DND-41 (cell line): ENCODE data around the gene ACVRL1.

Experiments used
- ATAC-seq: fragments of 200-7000 bp; cut with Tn5 transposase; 3 replicates; pipeline ENCODE4 v1.9.1; 2021; ENCODE audit warnings: low read depth; ENCODE audit not compliant: insufficient read depth
- DNase-seq: peaks from one replicate; pipeline ENCODE4 v3.0.0-alpha.2; 2020
- H2AFZ ChIP-seq: 2 replicates; pipeline ENCODE4 v1.6.0; 2012; ENCODE audit warnings: low read depth, low read length
- H3K27ac ChIP-seq: 2 replicates; pipeline ENCODE4 v1.5.1; 2012; ENCODE audit warnings: low read length, inconsistent platforms
- H3K27me3 ChIP-seq: fragments of 200-600 bp; sonication (generic); 2 replicates; pipeline ENCODE4 v1.6.0; 2012; ENCODE audit warnings: low read length, mild to moderate bottlenecking, inconsistent platforms; ENCODE audit not compliant: insufficient read depth, poor library complexity
- H3K36me3 ChIP-seq: 2 replicates; pipeline ENCODE4 v1.5.1; 2012; ENCODE audit warnings: low read length, inconsistent platforms; ENCODE audit not compliant: insufficient read depth
- H3K4me1 ChIP-seq: 2 replicates; pipeline ENCODE4 v1.5.1; 2012; ENCODE audit warnings: mild to moderate bottlenecking, low read length; ENCODE audit not compliant: insufficient read depth
- H3K4me2 ChIP-seq: 2 replicates; pipeline ENCODE4 v1.6.0; 2012; ENCODE audit warnings: mild to moderate bottlenecking, moderate library complexity, low read length, inconsistent platforms; ENCODE audit not compliant: insufficient read depth
- H3K4me3 ChIP-seq, 2 experiments: fragments of 200-600 bp in 1 of 2; shearing (Covaris generic) in 1 of 2; 2 replicates each; pipeline ENCODE4 v1.5.1; 2012 to 2016; ENCODE audit warnings: inconsistent platforms in 2 of 2, low read length in 2 of 2, mild to moderate bottlenecking in 2 of 2, low read depth in 1 of 2, moderate library complexity in 1 of 2
- H3K79me2 ChIP-seq: 2 replicates; pipeline ENCODE4 v1.6.0; 2012; ENCODE audit warnings: low read length, inconsistent platforms; ENCODE audit not compliant: insufficient read depth
- H3K9ac ChIP-seq: 2 replicates; pipeline ENCODE4 v1.6.0; 2012; ENCODE audit warnings: low read depth, mild to moderate bottlenecking, inconsistent platforms, low read length, moderate library complexity
- H3K9me3 ChIP-seq: 2 replicates; pipeline ENCODE4 v1.5.1; 2012; ENCODE audit warnings: low read length, moderate library complexity, mild to moderate bottlenecking, inconsistent platforms; ENCODE audit not compliant: insufficient read depth, severe bottlenecking
- H4K20me1 ChIP-seq: 2 replicates; pipeline ENCODE4 v1.6.0; 2012; ENCODE audit warnings: low read length; ENCODE audit not compliant: insufficient read depth
- EZH2 ChIP-seq: IDR thresholded peaks from 3 replicates; pipeline ENCODE4 v1.6.1; 2012; ENCODE audit warnings: borderline replicate concordance, low read depth, mild to moderate bottlenecking, moderate library complexity, low read length, inconsistent platforms; ENCODE audit not compliant: severe bottlenecking
- TF ChIP-seq, protein P1 (sequence below): IDR thresholded peaks from 2 replicates; pipeline ENCODE4 v1.5.1; 2012; ENCODE audit warnings: borderline replicate concordance, low read length, moderate library complexity, mild to moderate bottlenecking; ENCODE audit not compliant: poor library complexity, severe bottlenecking; ENCODE audit errors: extremely low read depth

ACVRL1 gene

DNA sequence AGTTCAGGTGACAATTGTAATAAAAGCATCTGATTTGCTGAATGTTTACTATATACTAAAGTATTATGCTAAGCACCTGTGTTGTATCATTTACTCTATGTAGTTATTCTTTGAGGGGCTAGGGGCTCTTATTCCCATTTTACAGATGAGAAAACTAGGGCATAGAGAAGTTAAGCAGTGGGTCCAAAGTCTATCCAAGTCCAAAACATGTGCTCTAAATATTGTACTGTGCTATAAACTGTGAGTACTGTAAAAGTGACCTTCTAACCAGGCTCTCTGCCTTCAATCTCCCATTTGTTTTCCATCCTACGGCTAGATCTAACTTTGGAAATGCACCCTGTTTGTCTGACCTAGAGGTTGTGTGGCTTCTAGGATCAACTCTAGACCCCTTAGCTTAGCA, 53.2 kb downstream of the ACVRL1 start:
- Histone ChIP-seq H3K9me3 (no peaks in the 10 kb centered on the region), H3K27me3 (no peaks in the 10 kb centered on the region), H3K4me1 (no peaks in the 10 kb centered on the region), H3K27ac (no peak overlapping the region), H3K36me3 (0 out of 2 replicates have a peak, but pooled peaks cover 6% of the 10 kb centered on the region), H3K4me3 (no peak overlapping the region), H3K79me2 (peaks cover 71% of the 10 kb centered on the region), H3K4me2 (no peak overlapping the region), H3K9ac (no peak overlapping the region), H2AFZ (no peak overlapping the region), H4K20me1 (peaks cover 18% of the 10 kb centered on the region; the same call in 1 of the 2 replicates)
- TF ChIP-seq, protein P1, sequence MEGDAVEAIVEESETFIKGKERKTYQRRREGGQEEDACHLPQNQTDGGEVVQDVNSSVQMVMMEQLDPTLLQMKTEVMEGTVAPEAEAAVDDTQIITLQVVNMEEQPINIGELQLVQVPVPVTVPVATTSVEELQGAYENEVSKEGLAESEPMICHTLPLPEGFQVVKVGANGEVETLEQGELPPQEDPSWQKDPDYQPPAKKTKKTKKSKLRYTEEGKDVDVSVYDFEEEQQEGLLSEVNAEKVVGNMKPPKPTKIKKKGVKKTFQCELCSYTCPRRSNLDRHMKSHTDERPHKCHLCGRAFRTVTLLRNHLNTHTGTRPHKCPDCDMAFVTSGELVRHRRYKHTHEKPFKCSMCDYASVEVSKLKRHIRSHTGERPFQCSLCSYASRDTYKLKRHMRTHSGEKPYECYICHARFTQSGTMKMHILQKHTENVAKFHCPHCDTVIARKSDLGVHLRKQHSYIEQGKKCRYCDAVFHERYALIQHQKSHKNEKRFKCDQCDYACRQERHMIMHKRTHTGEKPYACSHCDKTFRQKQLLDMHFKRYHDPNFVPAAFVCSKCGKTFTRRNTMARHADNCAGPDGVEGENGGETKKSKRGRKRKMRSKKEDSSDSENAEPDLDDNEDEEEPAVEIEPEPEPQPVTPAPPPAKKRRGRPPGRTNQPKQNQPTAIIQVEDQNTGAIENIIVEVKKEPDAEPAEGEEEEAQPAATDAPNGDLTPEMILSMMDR: no peak
- no peak for TF ChIP-seq EZH2
- ATAC-seq (no peak), DNase-seq (no peak)

DNA sequence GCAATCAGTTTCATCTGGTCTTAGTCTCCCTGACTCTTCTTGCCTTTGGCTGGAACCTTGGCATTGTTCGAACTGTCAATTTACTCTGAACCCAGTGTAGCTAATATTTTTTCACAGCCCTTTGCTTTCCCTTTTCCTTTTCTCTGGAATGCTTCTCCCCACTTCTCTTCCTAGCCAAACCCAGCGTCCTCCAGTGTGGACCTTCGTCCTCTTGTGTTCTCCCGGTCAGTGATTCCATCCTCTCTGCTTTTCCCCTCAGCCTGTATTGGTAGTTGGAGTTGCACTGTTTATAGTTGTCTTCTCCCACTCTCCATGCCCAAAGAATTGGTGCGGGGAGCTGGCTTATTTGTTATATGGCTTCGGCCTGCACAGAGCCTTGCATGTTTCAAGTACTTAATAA, 53.6 kb downstream of the ACVRL1 start:
- Histone ChIP-seq H3K4me1 (no peaks in the 10 kb centered on the region), H3K9ac (no peak overlapping the region), H3K27me3 (no peaks in the 10 kb centered on the region), H4K20me1 (peaks cover 17% of the 10 kb centered on the region; the same call in 1 of the 2 replicates), H3K36me3 (0 out of 2 replicates have a peak, but pooled peaks cover 6% of the 10 kb centered on the region), H3K4me2 (no peak overlapping the region), H3K9me3 (no peaks in the 10 kb centered on the region), H3K4me3 (no peak overlapping the region), H3K79me2 (peaks cover 71% of the 10 kb centered on the region), H2AFZ (no peak overlapping the region), H3K27ac (no peak overlapping the region)
- no peak for DNase-seq
- TF ChIP-seq, protein P1: no peak
- no peak for TF ChIP-seq EZH2
- ATAC-seq: no peak

DNA sequence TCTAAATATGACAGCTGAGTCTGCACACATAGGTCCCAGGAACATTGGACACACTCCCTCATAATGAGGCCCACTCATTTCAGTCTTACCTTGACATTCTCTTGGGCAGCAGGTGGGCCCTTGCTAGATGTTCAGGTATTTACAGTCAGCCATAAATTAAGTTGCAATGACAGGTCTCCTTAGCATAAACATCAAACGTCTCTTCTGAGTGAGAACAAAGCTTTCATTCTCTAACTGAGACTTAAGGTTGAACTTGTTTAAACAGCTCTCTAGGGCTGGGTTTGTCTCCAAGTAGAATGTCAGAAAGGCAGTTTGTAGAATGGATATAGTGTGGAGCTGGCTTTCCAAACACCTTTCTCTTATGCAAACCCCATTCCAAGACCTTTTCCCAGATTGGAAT, 54.5 kb downstream of the ACVRL1 start:
- no peaks in the 10 kb centered on the region for H3K4me1 ChIP-seq
- TF ChIP-seq, protein P1: no peak
- TF ChIP-seq EZH2: no peak
- H3K9ac ChIP-seq: no peak overlapping the region
- H3K27ac ChIP-seq: no peak overlapping the region
- 0 out of 2 replicates have a peak, but pooled peaks cover 6% of the 10 kb centered on the region for H3K36me3 ChIP-seq
- no peaks in the 10 kb centered on the region for H3K27me3 ChIP-seq
- no peak overlapping the region for H3K4me2 ChIP-seq
- H2AFZ ChIP-seq: no peak overlapping the region
- no peaks in the 10 kb centered on the region for H3K9me3 ChIP-seq
- no peak overlapping the region for H3K4me3 ChIP-seq
- peaks cover 66% of the 10 kb centered on the region for H3K79me2 ChIP-seq
- peaks cover 16% of the 10 kb centered on the region; the same call in 1 of the 2 replicates for H4K20me1 ChIP-seq
- ATAC-seq: no peak
- DNase-seq: no peak
